Activated CD4-positive, alpha-beta T cell treated with anti-CD3 and anti-CD28 coated beads, Interleukin-2, amount 10 ng/mL, durations not matched to agents 24 days and 14 days (primary cell): ENCODE measurements around the gene MAPKAPK2. TPM values are rescaled to one million over a fixed set of nuclear protein-coding genes. Genes with fewer than 3 reads are reported as not detected.
A peak's percentile ranks its signal among the peaks of the same experiment; 100 is the strongest.

Source experiments
- DNase-seq: peaks from one replicate; pipeline ENCODE4 v3.0.0; 2022
- H3K27ac Mint-ChIP-seq: one replicate; pipeline ENCODE4 v1.8.0; 2022; ENCODE audit warnings: mild to moderate bottlenecking, mixed read lengths
- H3K27me3 Mint-ChIP-seq: one replicate; pipeline ENCODE4 v1.8.0; 2022; ENCODE audit warnings: mixed read lengths
- H3K36me3 Mint-ChIP-seq: one replicate; pipeline ENCODE4 v1.8.0; 2022; ENCODE audit warnings: low read depth, mild to moderate bottlenecking, mixed read lengths
- H3K4me1 Mint-ChIP-seq: one replicate; pipeline ENCODE4 v1.8.0; 2021; ENCODE audit warnings: mixed read lengths
- H3K4me3 Mint-ChIP-seq: one replicate; pipeline ENCODE4 v1.8.0; 2022; ENCODE audit warnings: mild to moderate bottlenecking, moderate library complexity, mixed read lengths
- H3K9me3 Mint-ChIP-seq: one replicate; pipeline ENCODE4 v1.8.0; 2021; ENCODE audit warnings: mixed read lengths
- intact Hi-C: fragments of 100-400 bp; cut with micrococcal nuclease; formaldehyde crosslinking; loops from one replicate; pipeline ENCODE4 v1.15.1; 2023
- total RNA-seq: library from RNA; stranded (reverse); gene quantifications from 2 replicates; pipeline ENCODE4 v1.2.3, GENCODE V29; 2022

The MAPKAPK2 gene
- total RNA-seq, 1 donor from 2014 or later: 97.4 TPM

- no peaks in the 10 kb centered on the region for H3K36me3 Mint-ChIP-seq
- DNase-seq: no peak
- H3K27me3 Mint-ChIP-seq: peaks cover 5% of the 10 kb centered on the region
- intact Hi-C loops: no loop called here
- H3K9me3 Mint-ChIP-seq: no peaks in the 10 kb centered on the region
- H3K4me3 Mint-ChIP-seq: no peak overlapping the region
- H3K4me1 Mint-ChIP-seq: peaks cover 32% of the 10 kb centered on the region
- H3K27ac Mint-ChIP-seq: no peak overlapping the region
These were observed 18.6 kb upstream of the MAPKAPK2 start for GRCh38 chr1:206666031-206666561.

- H3K4me1 Mint-ChIP-seq: peaks cover 30% of the 10 kb centered on the region
- H3K27me3 Mint-ChIP-seq: peaks cover 5% of the 10 kb centered on the region
- no peak overlapping the region for H3K4me3 Mint-ChIP-seq
- H3K36me3 Mint-ChIP-seq: no peaks in the 10 kb centered on the region
- no peak for DNase-seq
- intact Hi-C loops: no loop called here
- no peaks in the 10 kb centered on the region for H3K9me3 Mint-ChIP-seq
- H3K27ac Mint-ChIP-seq: no peak overlapping the region
These were observed 17.6 kb upstream of the MAPKAPK2 start for GRCh38 chr1:206666954-206667665.

- no peak overlapping the region for H3K4me3 Mint-ChIP-seq
- peaks cover 19% of the 10 kb centered on the region for H3K4me1 Mint-ChIP-seq
- peaks cover 5% of the 10 kb centered on the region for H3K27me3 Mint-ChIP-seq
- H3K27ac Mint-ChIP-seq: no peak overlapping the region
- H3K36me3 Mint-ChIP-seq: no peaks in the 10 kb centered on the region
- DNase-seq: no peak
- intact Hi-C loops: no loop called here
- no peaks in the 10 kb centered on the region for H3K9me3 Mint-ChIP-seq
These were observed 16.4 kb upstream of the MAPKAPK2 start for GRCh38 chr1:206668351-206668750.

DNA sequence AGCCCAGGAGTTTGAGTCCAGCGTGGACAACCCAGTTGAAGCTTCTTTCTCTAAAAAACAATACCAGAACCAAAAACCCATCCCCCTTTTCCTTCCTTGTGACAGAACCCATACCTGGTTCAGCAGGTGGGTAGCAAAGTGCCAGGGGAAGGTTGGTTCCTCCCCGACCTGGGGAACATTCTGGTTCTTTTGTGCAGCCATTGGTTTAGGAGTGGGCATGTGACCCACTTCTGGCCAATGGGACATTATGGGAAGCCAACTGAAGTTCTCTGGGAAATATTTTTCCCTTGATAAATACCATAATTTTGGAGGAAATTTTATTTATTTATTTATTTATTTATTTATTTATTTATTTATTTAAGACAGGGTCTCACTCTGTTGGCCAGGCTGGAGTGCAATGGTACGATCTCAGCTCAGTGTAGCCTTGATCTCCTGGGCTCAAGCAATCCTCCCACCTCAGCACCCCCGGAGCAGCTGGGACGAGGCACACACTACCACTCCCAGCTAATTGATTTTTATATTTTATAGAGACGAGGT is 15.8 kb upstream of the MAPKAPK2 start:
- Mint-ChIP-seq H3K9me3 (no peaks in the 10 kb centered on the region), H3K27me3 (peaks cover 5% of the 10 kb centered on the region), H3K4me3 (no peak overlapping the region), H3K36me3 (no peaks in the 10 kb centered on the region), H3K27ac (no peak overlapping the region), H3K4me1 (peaks cover 15% of the 10 kb centered on the region)
- intact Hi-C loops: no loop called here
- DNase-seq: no peak

DNA sequence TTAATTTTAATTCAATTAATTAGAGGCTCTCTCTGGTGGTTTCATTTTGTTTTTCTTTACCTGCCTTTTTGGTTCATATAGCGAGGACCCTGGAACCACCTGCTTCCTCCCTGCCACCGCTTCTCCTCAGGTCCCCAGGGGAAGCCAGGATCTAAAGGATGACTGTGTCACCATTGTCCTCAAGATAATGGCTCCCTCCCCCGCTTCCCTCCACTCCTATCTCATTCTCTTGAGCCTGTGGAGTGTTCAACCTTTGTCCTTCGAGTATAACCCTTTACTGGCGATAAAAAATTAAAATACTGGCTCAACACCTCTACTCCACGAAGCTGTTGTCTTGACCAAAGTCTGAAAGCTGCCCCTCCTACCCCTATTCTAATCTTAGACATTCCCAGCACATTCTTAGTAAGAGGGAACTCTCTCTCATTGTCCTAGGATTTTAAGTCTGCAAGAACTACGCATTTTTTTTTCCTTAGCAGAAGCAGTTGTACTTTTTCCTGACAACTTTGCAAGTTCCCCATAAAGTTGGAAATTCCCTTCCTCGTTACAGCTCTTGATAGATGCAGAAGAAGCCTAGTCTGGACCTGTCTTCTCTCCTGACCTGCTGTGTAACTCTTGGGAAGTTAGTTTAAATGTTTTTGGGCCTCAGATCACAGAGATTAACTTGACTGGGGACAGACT is 12.6 kb upstream of the MAPKAPK2 start:
- H3K4me3 Mint-ChIP-seq: no peak overlapping the region
- H3K27me3 Mint-ChIP-seq: peaks cover 3% of the 10 kb centered on the region
- H3K9me3 Mint-ChIP-seq: no peaks in the 10 kb centered on the region
- peaks cover 13% of the 10 kb centered on the region for H3K4me1 Mint-ChIP-seq
- intact Hi-C loops: no loop called here
- no peak overlapping the region for H3K27ac Mint-ChIP-seq
- DNase-seq: no peak
- no peaks in the 10 kb centered on the region for H3K36me3 Mint-ChIP-seq

GRCh38 chr1:206672844-206673758 is 11.6 kb upstream of the MAPKAPK2 start:
- DNase-seq: no peak
- intact Hi-C loops: no loop called here
- peaks cover 3% of the 10 kb centered on the region for H3K27me3 Mint-ChIP-seq
- H3K4me3 Mint-ChIP-seq: no peak overlapping the region
- peaks cover 7% of the 10 kb centered on the region for H3K4me1 Mint-ChIP-seq
- no peaks in the 10 kb centered on the region for H3K9me3 Mint-ChIP-seq
- H3K27ac Mint-ChIP-seq: no peak overlapping the region
- no peaks in the 10 kb centered on the region for H3K36me3 Mint-ChIP-seq

- Mint-ChIP-seq H3K36me3 (no peaks in the 10 kb centered on the region), H3K27me3 (peaks cover 3% of the 10 kb centered on the region), H3K4me3 (no peak overlapping the region), H3K27ac (no peak overlapping the region), H3K9me3 (no peaks in the 10 kb centered on the region), H3K4me1 (peaks cover 9% of the 10 kb centered on the region)
- no peak for DNase-seq
- intact Hi-C loops: no loop called here
These were observed 10.5 kb upstream of the MAPKAPK2 start for GRCh38 chr1:206674236-206674635.

DNA sequence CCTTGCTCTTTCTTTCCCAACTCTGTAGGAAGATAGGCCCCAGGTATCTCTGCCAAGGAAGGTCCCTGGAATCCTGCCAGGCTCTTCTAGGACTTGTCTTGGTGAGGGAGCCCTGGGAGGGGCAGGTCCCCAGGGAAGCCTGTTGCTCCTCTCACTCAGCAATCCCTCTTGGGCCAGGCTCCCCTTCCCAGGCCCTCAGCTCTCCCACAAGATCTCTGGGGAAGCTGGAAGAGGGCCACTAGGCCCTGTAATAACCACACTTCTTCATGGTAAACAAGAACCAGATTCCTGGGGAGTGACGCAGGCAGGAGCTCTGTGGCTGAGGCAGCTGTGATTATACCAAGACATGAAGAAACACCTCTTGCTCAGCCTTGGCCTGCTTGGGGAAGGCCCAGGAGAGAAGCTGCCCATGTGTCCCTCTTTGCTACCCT is 9.9 kb upstream of the MAPKAPK2 start:
- DNase-seq: no peak
- H3K4me1 Mint-ChIP-seq: peaks cover 13% of the 10 kb centered on the region
- H3K27me3 Mint-ChIP-seq: peaks cover 3% of the 10 kb centered on the region
- no peak overlapping the region for H3K27ac Mint-ChIP-seq
- no peaks in the 10 kb centered on the region for H3K36me3 Mint-ChIP-seq
- intact Hi-C loops: no loop called here
- no peaks in the 10 kb centered on the region for H3K9me3 Mint-ChIP-seq
- H3K4me3 Mint-ChIP-seq: no peak overlapping the region

DNA sequence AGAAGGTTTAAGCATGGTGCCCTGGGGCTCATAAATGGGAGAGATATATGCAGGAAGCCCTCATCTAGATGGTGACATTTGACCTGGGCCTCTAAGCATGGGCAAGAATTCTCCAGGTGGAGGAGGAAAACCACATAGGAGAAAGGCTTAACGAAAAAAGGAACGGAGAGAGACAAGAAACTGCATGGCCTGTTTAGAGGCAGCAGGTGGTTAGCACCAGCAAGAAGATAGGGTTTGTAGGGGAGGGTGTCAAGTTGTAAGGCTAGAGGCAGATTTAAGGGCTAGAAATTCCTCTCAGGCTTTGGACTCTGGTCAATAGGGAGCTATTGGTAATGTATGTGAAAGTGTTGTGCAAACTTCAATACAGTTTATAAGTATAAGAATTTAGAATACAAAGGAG is 8.2 kb upstream of the MAPKAPK2 start:
- intact Hi-C loops: no loop called here
- Mint-ChIP-seq H3K9me3 (no peaks in the 10 kb centered on the region), H3K36me3 (no peaks in the 10 kb centered on the region), H3K27me3 (no peaks in the 10 kb centered on the region), H3K4me1 (peaks cover 21% of the 10 kb centered on the region), H3K27ac (no peak overlapping the region), H3K4me3 (no peak overlapping the region)
- no peak for DNase-seq

GRCh38 chr1:206678490-206678889 is 6.2 kb upstream of the MAPKAPK2 start:
- Mint-ChIP-seq H3K4me1 (peaks cover 29% of the 10 kb centered on the region), H3K36me3 (no peaks in the 10 kb centered on the region), H3K9me3 (no peaks in the 10 kb centered on the region), H3K27ac (no peak overlapping the region), H3K27me3 (no peaks in the 10 kb centered on the region), H3K4me3 (no peak overlapping the region)
- DNase-seq: no peak
- intact Hi-C loops: no loop called here

DNA sequence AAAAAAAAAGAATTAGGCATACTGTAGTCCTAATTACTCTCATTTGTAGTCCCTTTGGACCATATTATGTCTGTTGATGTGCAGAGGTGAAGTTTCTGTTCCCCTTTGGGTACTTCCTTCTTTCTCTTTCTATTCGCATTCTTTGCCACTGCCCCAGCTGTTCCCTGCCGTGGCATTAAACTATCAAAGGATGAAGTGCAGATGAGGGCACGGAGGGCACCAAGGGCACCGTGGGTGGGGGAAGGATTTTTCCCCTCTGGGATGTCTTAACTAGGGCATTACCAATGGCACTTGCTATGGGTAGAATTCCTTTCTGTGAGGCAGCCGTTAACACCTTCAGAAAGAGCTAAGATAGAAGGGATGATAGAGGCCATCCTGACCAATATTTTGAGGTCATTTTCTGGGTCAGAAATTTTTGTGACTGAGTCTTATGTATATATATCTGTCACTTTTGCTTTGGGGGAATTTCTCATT is 4.9 kb upstream of the MAPKAPK2 start:
- peaks cover 37% of the 10 kb centered on the region for H3K4me1 Mint-ChIP-seq
- no peaks in the 10 kb centered on the region for H3K36me3 Mint-ChIP-seq
- H3K4me3 Mint-ChIP-seq: peak overlapping the region; percentile 39
- DNase-seq: peak; percentile 70
- no peaks in the 10 kb centered on the region for H3K9me3 Mint-ChIP-seq
- H3K27ac Mint-ChIP-seq: peak overlapping the region; percentile 39
- intact Hi-C loops: loop anchor here (5.0 kb wide), 1 partner anchor 38 kb away; no protein-coding TSS in a partner anchor
- peaks cover 7% of the 10 kb centered on the region for H3K27me3 Mint-ChIP-seq

DNA sequence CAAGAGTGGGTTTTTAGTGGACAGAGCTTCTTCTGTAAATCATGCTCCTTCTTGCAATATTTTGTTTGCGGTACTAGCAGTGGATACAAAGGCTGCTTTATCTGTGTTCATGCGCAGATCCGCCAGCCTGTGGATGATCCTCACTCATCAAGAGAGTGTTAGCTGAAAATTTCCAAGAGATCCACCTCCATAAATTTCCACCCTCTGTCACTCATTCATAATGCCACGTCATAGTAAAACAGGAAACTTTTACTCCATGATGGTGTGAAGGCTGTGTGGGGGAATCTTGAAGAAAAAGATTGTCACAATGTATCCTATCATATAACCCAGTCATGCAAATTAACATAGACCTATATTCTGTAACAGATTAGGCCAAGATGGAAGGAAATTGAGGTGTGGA is 4.4 kb upstream of the MAPKAPK2 start:
- intact Hi-C loops: loop anchor here (5.0 kb wide), 1 partner anchor 37 kb away; no protein-coding TSS in a partner anchor
- peak overlapping the region; percentile 39 for H3K4me3 Mint-ChIP-seq
- H3K9me3 Mint-ChIP-seq: no peaks in the 10 kb centered on the region
- H3K4me1 Mint-ChIP-seq: peaks cover 37% of the 10 kb centered on the region
- H3K36me3 Mint-ChIP-seq: no peaks in the 10 kb centered on the region
- H3K27me3 Mint-ChIP-seq: peaks cover 7% of the 10 kb centered on the region
- DNase-seq: no peak
- peak overlapping the region; percentile 43 for H3K27ac Mint-ChIP-seq

- no peak for DNase-seq
- Mint-ChIP-seq H3K9me3 (no peaks in the 10 kb centered on the region), H3K27ac (no peak overlapping the region), H3K36me3 (peaks cover 5% of the 10 kb centered on the region), H3K27me3 (peaks cover 7% of the 10 kb centered on the region), H3K4me1 (peaks cover 38% of the 10 kb centered on the region), H3K4me3 (no peak overlapping the region)
- intact Hi-C loops: loop anchor here (5.0 kb wide), 1 partner anchor 36 kb away; no protein-coding TSS in a partner anchor
These were observed 3.3 kb upstream of the MAPKAPK2 start for GRCh38 chr1:206681359-206681758.
